NCI-H2081 (cell line): Measurements from ENCODE around the gene PRKD1.

Source experiments
- DNase-seq, 2 experiments: peaks; one replicate each; lab custom pipeline; 2025; lab: John Stamatoyannopoulos, UW

The PRKD1 gene

DNA sequence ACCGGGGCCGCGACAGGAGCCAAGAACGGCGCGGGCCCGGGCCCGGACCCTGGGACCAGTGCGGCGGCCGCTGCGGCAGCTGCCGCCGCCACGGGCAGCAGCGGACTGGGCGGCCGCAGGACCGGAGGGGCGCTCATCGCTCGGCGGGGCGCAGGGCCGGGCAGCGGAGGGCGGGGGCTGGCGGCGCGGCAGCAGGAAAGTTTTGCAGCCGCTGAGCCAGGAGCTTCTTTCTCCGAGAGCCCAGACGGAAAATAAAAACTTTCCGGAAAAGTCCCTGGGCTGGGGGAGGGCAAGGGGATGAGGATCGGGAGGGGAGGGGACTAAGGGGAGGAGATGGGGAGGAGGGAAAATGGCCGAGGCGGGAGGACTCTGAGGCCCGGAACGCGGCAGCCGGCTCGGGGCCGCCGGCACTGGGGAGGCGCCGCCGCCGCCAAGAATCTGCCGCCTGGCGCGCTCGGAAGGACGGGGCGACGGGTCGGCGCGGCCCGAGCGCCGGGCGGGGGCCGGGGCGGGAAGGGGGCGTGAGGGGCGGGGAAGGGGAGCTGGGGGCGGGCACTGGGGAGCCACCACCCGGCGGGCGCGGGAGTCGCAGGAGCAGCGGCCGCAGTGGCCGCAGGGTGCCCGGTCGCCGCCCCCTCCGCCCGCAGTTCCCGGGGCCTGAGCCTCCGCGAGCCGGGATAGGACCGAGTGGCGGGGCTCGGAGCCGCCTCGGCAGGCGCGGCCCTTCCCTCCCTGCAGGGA lies at the start of gene PRKD1:
TSS of gene PRKD1 (minus strand) at position 472 of the 741 bp plus-strand sequence.
- peak; percentile 42 to 44 for DNase-seq

DNA sequence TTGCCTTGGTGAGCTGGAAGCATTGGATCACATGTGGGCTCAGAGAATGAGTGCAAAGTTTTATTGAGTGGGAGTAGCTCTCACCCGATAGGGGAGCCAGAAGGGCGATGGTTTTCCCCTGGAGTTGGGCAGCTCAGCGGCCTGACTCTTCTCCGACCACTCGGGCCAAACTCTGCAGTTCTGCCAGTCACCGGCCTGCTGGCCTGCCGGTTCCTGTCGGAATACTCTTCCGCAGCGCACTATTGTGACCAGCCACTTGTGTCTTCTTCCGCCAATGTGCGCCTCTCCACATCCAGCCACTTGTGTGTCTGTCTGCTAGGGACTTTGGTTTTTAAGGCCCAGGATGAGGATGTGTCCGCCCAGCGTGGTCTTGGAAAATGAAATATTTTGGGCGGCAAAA lies 43.5 kb upstream of the PRKD1 start:
- DNase-seq: no peak

DNA sequence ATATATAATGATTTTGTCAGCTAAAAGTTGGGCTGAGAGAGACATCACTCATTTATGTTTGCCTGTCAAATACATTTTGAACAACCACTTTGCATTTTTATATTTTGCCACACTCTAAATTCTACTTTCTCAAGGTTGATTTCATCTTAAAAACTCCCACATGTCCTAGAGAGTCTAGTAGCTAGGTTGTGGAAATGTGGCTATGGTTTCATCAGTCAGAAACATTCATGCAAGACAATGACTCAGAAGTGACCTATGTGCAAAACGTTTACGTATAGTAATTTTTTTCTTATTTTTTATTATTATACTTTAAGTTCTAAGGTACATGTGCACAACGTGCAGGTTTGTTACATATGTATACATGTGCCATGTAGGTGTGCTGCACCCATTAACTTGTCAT lies 27.4 kb upstream of the PRKD1 start:
- DNase-seq: no peak

DNA sequence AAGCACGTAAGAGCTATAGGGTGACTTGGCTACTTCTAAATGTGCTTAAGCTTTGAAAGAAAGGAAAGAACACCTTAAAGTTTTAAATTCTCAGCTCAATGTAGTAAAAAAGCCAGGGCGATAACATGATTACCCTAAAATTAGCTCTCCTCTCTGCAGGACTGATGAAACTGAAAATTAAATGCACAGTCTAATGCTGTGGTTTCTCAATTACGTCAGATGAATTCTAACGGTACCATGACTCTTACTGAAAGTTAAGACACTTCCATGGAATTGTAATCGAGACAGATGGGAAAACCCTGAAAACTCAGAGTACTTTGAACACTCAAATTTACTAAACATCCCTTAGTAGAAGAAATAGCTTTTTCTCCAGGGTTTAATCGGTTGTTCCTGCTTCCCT lies 25.9 kb upstream of the PRKD1 start:
- DNase-seq: no peak

DNA sequence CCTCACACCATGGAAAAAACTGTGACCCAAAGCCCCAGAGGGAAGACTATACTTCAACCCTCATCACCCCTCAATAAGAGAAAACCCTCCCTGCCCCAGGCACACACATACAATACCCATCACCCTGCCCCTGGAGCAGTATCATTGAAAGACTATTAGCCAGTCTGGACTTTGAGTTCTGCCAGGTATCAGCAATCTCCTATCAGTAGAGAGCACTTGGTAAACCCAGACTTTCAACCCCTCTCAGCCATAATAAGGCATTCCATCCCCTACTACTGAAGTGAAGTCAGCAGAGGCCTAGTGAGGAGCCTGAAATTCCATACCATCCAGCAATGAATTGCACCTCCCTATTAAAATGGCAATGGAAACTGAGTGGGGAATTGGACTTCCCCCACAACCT lies 16.4 kb upstream of the PRKD1 start:
- DNase-seq: no peak

DNA sequence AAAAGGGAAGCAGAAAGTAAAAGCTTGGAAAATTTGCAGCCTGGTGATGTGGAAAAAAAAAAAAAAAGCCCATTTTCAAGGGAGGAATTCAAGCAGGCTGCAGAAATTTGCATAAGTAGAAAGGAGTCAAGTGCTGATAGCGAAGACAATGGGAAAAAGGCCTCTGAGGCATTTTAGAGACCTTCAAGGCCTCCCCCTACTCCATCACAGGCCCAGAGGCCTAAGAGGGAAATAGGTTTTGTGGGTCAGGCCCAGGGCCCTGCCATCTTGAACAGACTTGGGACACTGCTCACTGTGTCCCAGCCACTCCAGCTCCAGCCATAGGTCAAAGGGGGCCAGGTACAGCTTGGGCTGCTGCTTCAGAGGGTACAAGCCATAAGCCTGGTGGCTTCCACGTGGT lies 13.8 kb upstream of the PRKD1 start:
- DNase-seq: no peak

DNA sequence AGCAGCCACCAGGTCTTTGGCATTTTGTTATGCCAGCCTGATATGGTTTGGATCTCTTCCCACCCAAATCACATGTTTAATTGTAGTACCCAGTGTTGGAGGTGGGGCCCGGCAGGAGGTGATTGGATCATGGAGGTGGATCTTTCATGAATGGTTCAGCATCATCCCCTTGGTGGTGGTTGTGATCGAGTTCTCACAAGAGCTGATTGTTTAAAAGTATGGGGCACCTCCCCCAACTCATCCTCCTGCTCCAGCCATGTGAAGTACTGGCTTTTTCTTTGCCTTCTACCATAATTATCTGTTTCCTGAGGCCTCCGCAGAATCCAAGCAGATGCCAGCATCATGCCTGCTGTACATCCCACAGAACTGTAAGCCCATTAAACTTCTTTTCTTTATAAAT lies 12.8 kb upstream of the PRKD1 start:
- DNase-seq: no peak

DNA sequence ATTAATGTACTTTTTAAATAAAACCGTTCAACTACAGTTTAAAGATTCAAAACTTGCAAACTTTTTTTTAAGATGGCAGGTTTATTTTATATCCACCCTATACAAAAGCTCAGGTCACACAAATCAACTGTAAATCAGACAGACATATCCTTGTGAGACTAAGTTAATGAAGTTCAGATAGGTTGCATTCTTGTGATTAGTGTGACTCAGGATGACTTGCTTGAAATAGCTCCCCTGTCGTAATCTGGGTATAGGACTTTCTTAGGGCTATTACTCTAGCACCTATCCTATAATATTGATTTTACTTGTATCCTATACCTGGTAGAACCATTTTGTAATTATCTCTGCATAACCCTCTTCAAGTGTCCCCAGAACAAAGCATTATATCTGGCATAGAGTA lies 9.5 kb upstream of the PRKD1 start:
- DNase-seq: no peak

DNA sequence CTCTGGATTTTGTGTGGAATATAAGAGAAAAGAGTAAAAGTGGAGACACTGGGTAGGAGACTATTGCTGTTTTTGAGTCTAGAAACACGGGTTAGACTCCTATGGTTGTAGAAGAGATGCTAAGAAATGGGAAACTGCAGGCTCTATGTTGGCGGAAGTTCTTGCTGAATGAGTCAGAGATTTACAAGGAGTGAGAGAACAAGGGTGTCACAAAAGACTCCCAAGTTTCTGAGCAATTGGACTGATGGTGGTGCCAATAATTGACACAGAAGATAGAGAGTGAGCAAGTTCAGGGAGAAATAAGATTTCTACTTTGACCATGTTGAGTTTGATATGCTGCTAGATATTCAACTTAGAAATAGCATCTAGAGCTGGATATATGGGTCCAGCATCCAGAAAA lies 2.6 kb upstream of the PRKD1 start:
- DNase-seq: no peak

DNA sequence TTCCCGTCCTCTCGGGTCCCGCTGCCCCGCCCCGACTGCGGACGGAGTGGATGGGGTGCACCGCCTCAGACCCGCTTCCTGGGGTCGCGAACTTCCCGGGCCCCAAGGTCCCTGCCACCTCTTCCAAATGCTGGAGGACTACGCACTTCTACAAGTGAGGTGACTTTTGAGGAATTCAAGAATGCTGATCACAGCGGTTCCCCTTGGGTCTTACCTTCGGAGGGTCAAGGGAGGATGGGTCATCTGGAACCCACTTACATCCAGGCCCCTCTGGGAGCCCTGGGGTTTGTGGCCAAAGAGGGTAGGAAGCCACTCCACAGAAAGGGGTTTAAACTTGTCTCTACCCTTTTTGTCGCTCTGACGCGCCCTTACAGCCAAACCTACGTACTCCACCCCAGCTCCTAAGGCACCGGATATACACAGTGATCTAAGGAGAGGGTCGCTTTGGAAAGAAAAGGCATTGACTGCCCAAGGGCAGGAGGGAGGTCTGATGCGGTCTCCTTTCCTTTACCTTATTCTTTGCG lies 532 bp upstream of the PRKD1 start:
- DNase-seq: no peak

DNA sequence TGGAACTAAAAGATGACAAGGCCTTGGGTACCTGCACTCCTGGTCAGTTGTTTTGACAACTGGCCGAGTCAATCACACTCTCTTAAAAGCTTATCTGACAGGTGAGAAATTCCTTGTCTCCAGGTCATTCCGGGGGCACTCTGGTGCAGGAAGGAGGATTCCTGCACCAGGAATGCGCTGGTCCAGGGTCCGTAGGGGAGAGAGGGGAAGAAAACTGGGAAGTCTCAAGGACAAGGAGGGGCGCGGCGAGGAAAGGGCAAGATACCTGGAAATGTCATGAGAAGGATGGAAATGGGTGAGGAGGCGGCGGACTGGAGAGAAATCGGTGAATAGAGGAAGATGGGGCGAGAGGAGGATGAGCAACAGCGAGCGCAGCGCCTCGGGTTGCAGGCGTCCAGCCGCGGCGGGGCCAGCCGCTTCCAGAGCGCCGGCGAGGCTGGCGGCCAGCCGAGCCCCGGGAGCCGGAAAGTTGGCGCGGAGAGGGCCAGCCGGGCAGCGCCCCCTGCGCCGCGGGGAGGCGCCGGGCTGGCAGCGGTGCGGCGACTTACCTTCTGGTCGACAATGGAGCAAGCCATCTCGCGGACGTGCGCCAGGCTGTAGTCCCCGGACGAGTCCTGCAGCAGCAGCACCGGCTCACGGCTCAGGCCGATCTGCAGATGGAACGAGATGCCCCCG lies 809 bp downstream of the PRKD1 start:
- DNase-seq: peak; percentile 35 to 58

DNA sequence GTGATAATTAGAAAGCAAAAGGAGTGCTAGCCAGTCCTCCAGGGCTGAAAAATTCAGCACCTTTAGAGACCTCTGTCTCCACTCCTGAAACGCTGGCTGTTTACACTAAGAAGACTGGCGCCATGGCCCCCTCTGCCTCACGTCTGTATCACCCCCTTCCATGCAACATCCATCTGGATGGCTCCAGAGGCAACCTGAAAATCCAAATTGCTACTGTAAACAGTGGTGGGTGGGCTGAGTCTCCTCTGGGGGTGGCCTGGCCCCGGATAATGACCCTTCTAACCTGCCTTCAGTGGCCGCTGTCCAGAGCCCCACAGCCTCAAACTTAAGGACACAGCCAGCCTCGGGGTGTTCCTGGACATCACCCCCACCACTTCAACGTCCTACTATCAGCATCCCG lies 1.4 kb downstream of the PRKD1 start:
- DNase-seq: no peak

DNA sequence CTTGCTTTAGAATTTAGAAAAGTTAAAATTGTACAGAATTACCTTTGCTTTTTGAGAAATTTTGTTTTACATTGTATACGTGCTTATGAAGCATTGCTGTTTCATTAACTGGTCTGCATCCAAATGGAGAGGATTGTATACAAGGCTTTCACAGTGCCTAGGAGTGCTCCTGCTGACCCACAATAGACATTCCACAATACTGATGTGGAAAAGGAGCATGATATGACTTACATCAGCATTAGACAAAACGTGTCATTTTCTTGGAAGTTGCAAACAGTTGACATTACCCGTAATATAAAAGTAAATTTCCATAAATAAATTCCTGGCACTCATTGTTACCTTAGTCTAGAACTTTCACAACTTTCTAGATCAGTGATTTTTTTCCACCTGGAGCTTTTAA lies 1.9 kb downstream of the PRKD1 start:
- DNase-seq: no peak

DNA sequence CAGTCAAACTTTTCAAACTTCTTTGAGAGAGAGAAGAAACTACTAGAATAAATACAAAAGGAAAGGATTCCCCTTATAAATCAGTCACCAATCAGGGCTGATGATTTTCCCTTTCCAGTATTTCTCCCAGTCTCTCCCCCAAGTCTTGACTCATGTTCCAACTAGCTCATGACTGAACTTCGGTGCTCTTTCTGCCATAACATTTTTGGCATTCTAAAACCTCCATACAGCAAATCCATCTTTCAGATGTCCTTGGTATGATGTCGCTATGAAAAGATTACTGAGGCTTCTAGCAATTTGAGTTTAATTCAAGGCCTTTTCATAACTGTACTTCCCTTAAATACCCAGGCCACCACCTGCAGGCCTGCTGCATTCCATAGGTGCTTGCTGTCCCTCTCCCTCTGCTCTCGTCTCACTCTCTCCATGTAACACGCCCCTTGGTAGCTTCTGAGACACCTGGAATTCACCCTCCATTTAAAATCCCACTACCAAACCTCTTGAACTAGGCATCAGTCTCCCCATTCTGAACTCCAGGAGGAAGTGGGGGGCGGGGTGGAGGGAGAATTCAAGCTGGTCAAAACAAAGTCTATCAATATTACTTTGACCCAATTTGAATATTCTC lies 2.4 kb downstream of the PRKD1 start:
- DNase-seq: no peak

DNA sequence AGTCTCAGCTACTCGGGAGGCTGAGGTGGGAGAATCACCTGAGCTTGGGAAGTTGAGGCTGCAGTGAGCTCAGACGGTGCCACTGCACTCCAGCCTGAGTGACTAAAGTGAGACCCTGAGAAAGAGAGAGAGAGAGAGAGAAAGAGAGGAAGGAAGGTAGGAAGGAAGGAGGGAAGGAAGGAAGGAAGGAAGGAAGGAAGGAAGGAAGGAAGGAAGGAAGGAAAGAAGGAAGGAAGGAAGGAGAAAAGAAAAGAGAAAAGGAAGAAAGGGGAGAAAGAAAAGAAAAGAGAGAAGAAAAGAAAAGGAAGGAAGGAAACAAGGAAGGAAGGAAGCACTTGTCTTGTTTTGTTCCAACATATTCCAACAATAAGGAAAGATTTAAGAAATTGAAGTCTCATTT lies 7.8 kb downstream of the PRKD1 start:
- DNase-seq: no peak

DNA sequence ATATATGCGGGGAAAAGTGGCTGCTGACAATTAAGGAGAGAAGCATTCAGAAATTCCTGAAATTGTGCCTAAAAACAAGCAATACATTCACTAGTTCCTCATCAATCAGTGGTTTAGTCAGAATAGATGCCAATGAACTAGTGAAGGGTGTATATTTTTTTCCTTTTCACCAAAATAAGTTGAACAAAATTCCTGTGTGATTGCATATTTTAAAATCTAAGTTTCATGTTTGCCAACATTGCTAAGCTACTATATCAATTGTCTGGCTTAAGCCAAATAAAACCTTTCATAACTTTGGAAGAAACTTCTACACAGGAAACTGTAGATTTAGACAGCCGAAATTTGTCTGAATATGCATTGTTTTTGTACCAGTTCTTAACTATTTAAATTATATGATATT lies 8.7 kb downstream of the PRKD1 start:
- no peak for DNase-seq

DNA sequence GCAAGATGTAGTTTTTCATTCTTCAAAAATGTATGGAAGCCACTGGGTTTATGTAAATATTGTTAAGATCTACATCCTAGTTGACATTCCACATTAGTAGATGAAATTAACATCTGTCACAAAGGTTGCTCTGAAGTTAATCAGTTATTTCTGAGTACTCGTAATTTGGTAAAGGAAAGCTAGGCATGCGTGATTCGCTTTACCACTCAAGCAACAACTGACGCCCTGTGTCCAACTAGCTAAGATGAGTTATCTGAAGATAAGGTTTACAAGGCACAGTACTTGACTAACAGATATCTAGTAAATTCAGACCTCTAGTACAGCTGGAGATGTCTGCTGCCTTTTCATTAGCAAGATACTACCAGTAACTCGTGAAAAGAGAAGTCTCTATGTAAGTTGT lies 14.1 kb downstream of the PRKD1 start:
- DNase-seq: no peak

DNA sequence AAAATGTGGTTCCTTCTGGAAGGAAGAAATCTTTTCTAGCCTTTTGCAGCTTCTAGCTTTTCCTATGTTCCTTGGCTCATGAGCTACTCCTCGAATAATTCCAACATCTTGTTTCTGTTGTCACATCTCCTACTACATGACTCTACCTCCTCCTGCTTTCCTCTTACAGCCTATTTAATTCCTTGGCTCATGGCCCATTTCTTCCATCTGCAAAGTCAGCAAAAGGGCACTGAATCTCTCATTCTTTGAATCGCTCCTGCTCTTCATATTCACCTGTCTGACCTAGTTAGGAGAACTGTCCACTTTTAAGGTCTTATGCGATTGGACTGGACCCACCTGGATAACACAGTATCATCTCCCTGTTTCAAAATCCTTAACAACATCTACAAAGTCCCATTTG lies 15.8 kb downstream of the PRKD1 start:
- no peak for DNase-seq

DNA sequence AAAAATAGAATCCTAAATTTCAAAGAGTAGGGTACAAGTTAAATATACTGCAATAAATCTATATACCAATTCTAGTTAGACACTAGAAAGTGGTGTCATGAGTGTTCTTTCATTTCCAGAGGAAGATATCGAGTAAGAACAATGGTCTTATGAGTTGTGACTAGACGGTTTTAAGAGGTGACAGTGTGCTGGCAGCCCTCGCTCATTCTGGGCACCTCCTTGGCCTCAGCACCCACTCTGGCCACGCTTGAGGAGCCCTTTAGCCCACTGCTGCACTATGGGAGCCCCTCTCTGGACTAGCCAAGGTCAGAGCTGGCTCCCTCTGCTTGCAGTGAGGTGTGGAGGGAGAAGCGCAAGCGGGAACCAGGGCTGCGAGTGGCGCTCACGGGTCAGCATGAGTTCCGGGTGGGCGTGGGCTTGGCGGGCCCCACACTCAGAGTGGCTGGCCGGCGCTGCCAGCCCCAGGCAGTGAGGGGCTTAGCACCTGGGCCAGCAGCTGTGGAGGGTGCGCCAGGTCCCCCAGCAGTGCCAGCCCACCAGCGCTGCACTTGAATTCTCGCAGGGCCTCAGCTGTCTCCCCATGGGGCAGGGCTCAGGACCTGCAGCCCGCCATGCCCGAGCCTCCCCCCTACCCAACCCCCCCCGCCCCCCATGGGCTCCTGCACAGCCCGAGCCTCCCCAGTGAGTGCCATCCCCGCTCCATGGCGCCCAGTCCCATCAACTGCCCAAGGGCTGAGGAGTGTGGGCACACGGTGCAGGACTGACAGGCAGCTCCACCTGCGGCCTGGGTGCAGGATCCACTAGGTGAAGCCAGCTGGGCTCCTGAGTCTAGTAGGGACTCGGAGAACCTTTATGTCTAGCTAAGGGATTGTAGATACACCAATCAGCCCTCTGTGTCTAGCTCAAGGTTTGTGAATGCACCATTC lies 18.7 kb downstream of the PRKD1 start:
- no peak for DNase-seq

DNA sequence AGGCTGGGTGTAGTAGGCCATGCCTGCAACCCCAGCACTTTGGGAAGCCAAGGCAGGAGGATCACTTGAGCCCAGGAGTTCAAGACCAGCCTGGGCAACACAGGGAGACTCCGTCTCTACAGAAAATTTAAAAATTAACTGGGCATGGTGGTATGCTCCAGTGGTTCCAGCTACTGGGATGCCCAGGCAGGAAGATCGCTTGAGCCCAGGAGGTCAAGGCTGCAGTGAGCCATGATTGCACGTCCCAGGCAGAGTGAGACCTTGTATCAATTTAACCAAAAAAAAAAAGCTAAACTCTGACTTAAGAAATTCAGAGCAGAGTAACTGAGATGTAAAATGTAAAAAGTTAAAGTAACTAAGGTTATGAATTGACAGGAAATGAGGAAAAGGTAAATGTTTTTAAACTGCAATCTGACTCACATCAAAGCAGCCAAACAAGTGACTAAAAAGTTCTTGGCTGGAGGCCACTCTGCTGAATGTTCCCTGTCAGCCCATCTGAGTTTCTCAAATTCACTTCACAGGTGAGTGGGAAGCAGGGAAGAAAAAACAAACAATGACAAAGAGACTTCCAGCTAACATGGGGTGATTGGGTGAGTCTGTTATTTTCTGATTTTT lies 21.3 kb downstream of the PRKD1 start:
- no peak for DNase-seq

DNA sequence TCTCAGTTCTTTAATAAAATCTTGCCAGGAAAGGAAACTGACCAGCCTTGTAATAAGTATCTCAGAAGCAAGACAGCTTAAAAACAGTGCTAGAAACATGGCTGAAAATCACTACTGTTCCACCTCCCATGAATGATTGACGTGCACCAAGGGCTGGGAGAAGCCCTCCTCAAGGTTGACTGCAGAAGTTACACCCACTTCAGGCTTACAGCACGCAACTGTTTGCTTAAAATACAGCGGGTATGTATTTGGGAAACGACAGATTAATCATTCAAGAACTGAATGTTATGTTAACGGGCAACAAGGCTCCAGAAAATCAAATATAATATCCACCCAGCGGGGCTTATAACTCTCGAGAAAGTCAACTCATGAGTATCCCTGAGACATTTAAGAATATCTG lies 22.1 kb downstream of the PRKD1 start:
- DNase-seq: no peak
